Erythroblast (primary cell): ENCODE data around the gene AKAP13.

ENCODE experiments used
- GATA1 ChIP-seq: IDR thresholded peaks from 2 replicates; pipeline ENCODE4 v1.6.1; 2011; ENCODE audit warnings: low read depth, mild to moderate bottlenecking, control low read depth, low read length, moderate library complexity
- POLR2A ChIP-seq: IDR thresholded peaks from 2 replicates; pipeline ENCODE4 v1.6.1; 2011; ENCODE audit warnings: mild to moderate bottlenecking, low read length

DNA sequence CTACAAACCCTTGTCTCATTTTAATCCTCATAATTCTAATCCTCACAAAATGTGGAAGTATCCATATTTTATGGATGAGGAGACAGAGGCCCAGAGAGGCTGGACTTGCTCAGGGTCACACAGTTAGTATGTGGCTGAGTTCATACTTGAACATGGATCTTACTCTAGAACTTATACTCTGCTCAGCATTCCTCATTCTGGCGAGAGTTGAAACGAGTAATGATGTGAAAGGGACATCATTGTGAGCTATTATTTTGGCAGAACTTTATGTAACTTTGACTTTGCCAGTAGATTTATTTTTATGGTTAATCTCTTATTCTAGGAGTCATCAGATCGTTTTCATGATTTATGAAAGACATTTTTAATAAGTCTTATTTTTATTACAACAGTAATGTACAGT, 17.5 kb downstream of the AKAP13 start:
- no peak for TF ChIP-seq POLR2A
- no peak for TF ChIP-seq GATA1
